WTC11 (cell line): Measurements from ENCODE around the gene ERICH6B.

Experiments used
- CTCF ChIP-seq: fragments of 200-600 bp; IDR thresholded peaks from 2 replicates; pipeline ENCODE4 v1.8.0; 2022; ENCODE audit warnings: antibody characterized with exemption
- STAT6 ChIP-seq: sonication (generic); formaldehyde crosslinking; conservative IDR thresholded peaks from 2 replicates; pipeline ENCODE4 v1.8.1; 2023; ENCODE audit warnings: mild to moderate bottlenecking, low read depth, missing genetic modification reagents, moderate library complexity
- ZNF263 ChIP-seq: sonication (generic); formaldehyde crosslinking; IDR thresholded peaks from 2 replicates; pipeline ENCODE4 v1.8.1; 2022; ENCODE audit warnings: low read depth, mild to moderate bottlenecking, moderate library complexity, missing genetic modification reagents

- no peak for TF ChIP-seq CTCF
- TF ChIP-seq STAT6 (CRISPR knock-in tag): no peak
- TF ChIP-seq ZNF263: no peak
Observed at GRCh38 chr13:45496942-45497341, 118.6 kb downstream of the ERICH6B start.
